Sigmoid colon (tissue), 7 donors: ENCODE measurements around the gene PHF19. TPM values are rescaled to one million over a fixed set of nuclear protein-coding genes. Genes with fewer than 3 reads are reported as not detected.

Experiments
- DNase-seq: peaks from one replicate; pipeline ENCODE4 v3.0.0-alpha.2; 2019
- H3K27ac ChIP-seq, 4 donors: fragments of 200-600 bp; sonication (generic); one replicate each; pipeline ENCODE4 v1.5.1; 2016 to 2019; ENCODE audit warnings: mild to moderate bottlenecking in 1 of 4
- H3K27me3 ChIP-seq, 3 donors: fragments of 200-600 bp; sonication (generic); one replicate each; pipeline ENCODE4 v1.5.1; 2019; ENCODE audit warnings: mild to moderate bottlenecking in 1 of 3
- H3K36me3 ChIP-seq, 4 donors: fragments of 200-600 bp; sonication (generic); one replicate each; pipeline ENCODE4 v1.5.1; 2016 to 2019
- H3K4me1 ChIP-seq, 4 donors: fragments of 200-600 bp; sonication (generic); one replicate each; pipeline ENCODE4 v1.5.1; 2017 to 2019
- H3K4me3 ChIP-seq, 4 donors: fragments of 200-600 bp; sonication (generic); one replicate each; pipeline ENCODE4 v1.5.1; 2017 to 2019; ENCODE audit warnings: mild to moderate bottlenecking in 2 of 4, moderate library complexity in 1 of 4
- H3K9me3 ChIP-seq, 4 donors: fragments of 200-600 bp in 3 of 4; sonication (generic) in 3 of 4; one replicate each; pipeline versions ENCODE4 v1.5.1 to v1.6.1; 2013 to 2019
- CTCF ChIP-seq, 4 experiments: fragments of 450-650 bp in 3 of 4; fragments of 200-600 bp in 1 of 4; IDR thresholded peaks; one replicate each; pipeline ENCODE4 v1.5.1; 2016 to 2019; ENCODE audit warnings: antibody characterized with exemption in 4 of 4, mild to moderate bottlenecking in 3 of 4, moderate library complexity in 2 of 4
- EP300 ChIP-seq, 4 donors: sonication (generic); formaldehyde crosslinking; IDR thresholded peaks; one replicate each; pipeline ENCODE4 v1.6.1; 2017; ENCODE audit warnings: antibody characterized with exemption in 4 of 4
- POLR2A ChIP-seq, 2 donors: fragments of 450-650 bp; IDR thresholded peaks; one replicate each; pipeline ENCODE4 v1.6.1; 2016; ENCODE audit warnings: antibody characterized with exemption in 2 of 2, mild to moderate bottlenecking in 2 of 2, moderate library complexity in 2 of 2
- POLR2AphosphoS5 ChIP-seq, 4 donors: sonication (generic); formaldehyde crosslinking; IDR thresholded peaks; one replicate each; pipeline ENCODE4 v1.6.1; 2017; ENCODE audit warnings: antibody characterized with exemption in 4 of 4
- WGBS, 2 donors: extraction: QIAGEN DNeasy Blood & Tissue Kit; methylation state at CpG; one replicate each; pipeline ENCODE4 v1.1.7; 2013; 5-methylcytosine and 5-hydroxymethylcytosine counted together
- intact Hi-C: fragments of 100-400 bp; cut with DNase I; formaldehyde crosslinking; loops from one replicate; pipeline ENCODE4 v1.15.1; 2023
- polyA plus RNA-seq, 3 donors: library from polyadenylated mRNA; stranded (reverse); fragments of 200-250 nt; gene quantifications; one replicate each; pipeline ENCODE4 v1.2.3, GENCODE V29; 2013
- total RNA-seq, 4 donors: library from RNA; depleted of rRNA; stranded (reverse); fragments of >200 nt; gene quantifications; one replicate each; pipeline ENCODE4 v1.1.0, GENCODE V29; 2016
- donor health status: healthy with polysubstance abuse.
- donor health status: Bipolar disorder and iron deficiency.
- donor health status: healthy.

PHF19 gene
- total and polyA plus RNA-seq, 7 donors: 10.2 to 38.2 (median 31.4) TPM

DNA sequence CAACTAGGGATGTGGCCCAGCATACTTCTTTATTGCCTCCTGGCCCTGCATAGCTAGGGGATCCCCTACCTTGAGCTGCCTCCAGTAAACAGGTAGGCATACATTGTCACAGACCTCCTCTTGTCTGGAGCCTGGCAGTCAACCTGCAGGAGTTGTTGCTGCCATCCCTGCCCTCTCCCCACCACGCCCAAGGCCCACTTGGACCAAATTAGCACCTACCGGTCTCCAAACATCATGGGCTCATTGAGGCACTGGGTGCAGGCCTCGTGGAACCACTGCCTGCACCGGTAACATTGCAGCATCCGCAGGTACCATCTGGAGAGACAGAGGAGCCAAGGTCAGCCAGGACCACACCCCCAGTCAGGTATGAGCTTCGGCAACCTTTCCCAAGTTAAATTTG lies 10.3 kb downstream of the PHF19 start:
- no peak overlapping the region for H3K27ac ChIP-seq
- H3K36me3 ChIP-seq: peaks cover 0 to 46% (median 8%) of the 10 kb centered on the region in 4 donors
- 93 to 96% methylated on average over 6 of the region's 6 CpGs for WGBS, 2 donors

GRCh38 chr9:120865809-120866208 lies 11.2 kb downstream of the PHF19 start:
- Histone ChIP-seq H3K9me3 (no peaks in the 10 kb centered on the region), H3K4me3 (no peak overlapping the region), H3K36me3 (peaks cover 1 to 55% (median 12%) of the 10 kb centered on the region in 4 donors), H3K27me3 (no peaks in the 10 kb centered on the region), H3K4me1 (peaks cover 0 to 20% (median 13%) of the 10 kb centered on the region in 4 donors), H3K27ac (no peak overlapping the region)
- TF ChIP-seq EP300 (IDR thresholded peaks at IDR 0.05) (no peak), POLR2AphosphoS5 (IDR thresholded peaks at IDR 0.05) (no peak), POLR2A (IDR thresholded peaks at IDR 0.05) (no peak), CTCF (IDR thresholded peaks at IDR 0.05) (no peak)
- WGBS, 2 donors: 49 to 85% methylated on average over 5 of the region's 5 CpGs
- DNase-seq: no peak
- intact Hi-C loops: no loop called here

More for the DNA sequence above, 10.3 kb downstream of the PHF19 start:
- peaks cover 0 to 20% (median 13%) of the 10 kb centered on the region in 4 donors for H3K4me1 ChIP-seq
- intact Hi-C loops: no loop called here
- DNase-seq: no peak
- no peaks in the 10 kb centered on the region for H3K27me3 ChIP-seq
- TF ChIP-seq POLR2A (IDR thresholded peaks at IDR 0.05) (no peak), POLR2AphosphoS5 (IDR thresholded peaks at IDR 0.05) (no peak), CTCF (IDR thresholded peaks at IDR 0.05) (no peak), EP300 (IDR thresholded peaks at IDR 0.05) (no peak)
- no peaks in the 10 kb centered on the region for H3K9me3 ChIP-seq
- no peak overlapping the region for H3K4me3 ChIP-seq

GRCh38 chr9:120865176-120865575 lies 11.8 kb downstream of the PHF19 start:
- no peak for DNase-seq
- H3K9me3 ChIP-seq: no peaks in the 10 kb centered on the region
- 85 to 89% methylated on average over 5 of the region's 5 CpGs for WGBS, 2 donors
- H3K4me1 ChIP-seq: peaks cover 0 to 20% (median 13%) of the 10 kb centered on the region in 4 donors
- no peak overlapping the region for H3K4me3 ChIP-seq
- peaks cover 8 to 61% (median 18%) of the 10 kb centered on the region in 4 donors for H3K36me3 ChIP-seq
- no peak for TF ChIP-seq POLR2A (IDR thresholded peaks at IDR 0.05)
- no peak for TF ChIP-seq POLR2AphosphoS5 (IDR thresholded peaks at IDR 0.05)
- TF ChIP-seq EP300 (IDR thresholded peaks at IDR 0.05): no peak
- TF ChIP-seq CTCF (IDR thresholded peaks at IDR 0.05): no peak
- no peak overlapping the region for H3K27ac ChIP-seq
- intact Hi-C loops: no loop called here
- no peaks in the 10 kb centered on the region for H3K27me3 ChIP-seq

DNA sequence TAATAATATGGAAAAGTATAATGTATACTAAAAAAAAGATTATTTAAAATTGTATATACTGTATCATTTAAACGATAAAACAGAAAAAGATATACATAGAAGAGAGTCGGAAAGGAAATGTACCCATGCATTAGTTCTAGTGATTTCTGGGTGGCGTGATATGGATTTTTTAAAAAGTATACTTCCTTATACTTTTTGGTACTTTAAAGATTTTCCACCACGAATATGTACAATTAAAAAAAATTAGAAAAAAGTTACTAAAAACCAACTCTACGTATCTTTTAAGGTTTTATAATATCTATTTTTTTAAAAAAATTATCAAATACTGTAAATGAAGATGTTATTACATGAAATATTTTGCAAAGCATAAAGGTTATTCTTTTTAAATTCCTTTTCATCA lies 12.3 kb downstream of the PHF19 start:
- Histone ChIP-seq H3K36me3 (peaks cover 11 to 65% (median 23%) of the 10 kb centered on the region in 4 donors), H3K4me1 (peaks cover 0 to 15% (median 13%) of the 10 kb centered on the region in 4 donors), H3K4me3 (no peak overlapping the region), H3K27me3 (no peaks in the 10 kb centered on the region), H3K9me3 (no peaks in the 10 kb centered on the region), H3K27ac (no peak overlapping the region)
- intact Hi-C loops: no loop called here
- 96 to 98% methylated on average over 5 of the region's 5 CpGs for WGBS, 2 donors
- DNase-seq: no peak
- TF ChIP-seq POLR2A (IDR thresholded peaks at IDR 0.05) (no peak), CTCF (IDR thresholded peaks at IDR 0.05) (no peak), EP300 (IDR thresholded peaks at IDR 0.05) (no peak), POLR2AphosphoS5 (IDR thresholded peaks at IDR 0.05) (no peak)

DNA sequence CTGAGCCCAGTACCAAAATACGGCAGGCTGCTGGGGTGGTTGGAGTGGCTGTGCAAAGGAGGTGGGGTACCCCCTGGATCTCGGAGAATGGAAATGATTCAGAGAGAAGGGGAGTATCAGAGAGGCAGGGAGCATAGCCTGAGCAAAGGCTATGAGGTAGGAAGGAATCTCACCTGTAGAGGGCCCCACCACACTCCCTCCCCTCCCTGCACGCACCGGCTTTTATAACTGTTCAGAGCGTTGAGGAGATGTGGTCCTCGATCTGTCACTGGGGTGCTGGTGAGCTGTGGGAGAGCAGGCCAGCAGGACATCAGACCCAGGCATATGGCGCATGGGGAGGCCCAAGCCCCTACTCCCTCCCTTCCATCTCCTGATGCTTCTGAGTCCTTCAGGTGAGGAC lies 13.2 kb downstream of the PHF19 start:
- DNase-seq: no peak
- intact Hi-C loops: no loop called here
- Histone ChIP-seq H3K9me3 (no peaks in the 10 kb centered on the region), H3K36me3 (peaks cover 14 to 74% (median 25%) of the 10 kb centered on the region in 4 donors), H3K27me3 (no peaks in the 10 kb centered on the region), H3K4me1 (peaks cover 0 to 9% (median 8%) of the 10 kb centered on the region in 4 donors), H3K27ac (no peak overlapping the region), H3K4me3 (no peak overlapping the region)
- 91 to 94% methylated on average over 7 of the region's 7 CpGs for WGBS, 2 donors
- no peak for TF ChIP-seq CTCF (IDR thresholded peaks at IDR 0.05)
- TF ChIP-seq EP300 (IDR thresholded peaks at IDR 0.05): no peak
- TF ChIP-seq POLR2AphosphoS5 (IDR thresholded peaks at IDR 0.05): no peak
- TF ChIP-seq POLR2A (IDR thresholded peaks at IDR 0.05): no peak
